DMS79 treated with DMSO at 0.1 percent for 48 hours (cell line): ENCODE data around the gene ZNF672.

Source experiments
- DNase-seq: peaks from one replicate; lab custom pipeline; 2025; lab: John Stamatoyannopoulos, UW

Gene ZNF672

DNA sequence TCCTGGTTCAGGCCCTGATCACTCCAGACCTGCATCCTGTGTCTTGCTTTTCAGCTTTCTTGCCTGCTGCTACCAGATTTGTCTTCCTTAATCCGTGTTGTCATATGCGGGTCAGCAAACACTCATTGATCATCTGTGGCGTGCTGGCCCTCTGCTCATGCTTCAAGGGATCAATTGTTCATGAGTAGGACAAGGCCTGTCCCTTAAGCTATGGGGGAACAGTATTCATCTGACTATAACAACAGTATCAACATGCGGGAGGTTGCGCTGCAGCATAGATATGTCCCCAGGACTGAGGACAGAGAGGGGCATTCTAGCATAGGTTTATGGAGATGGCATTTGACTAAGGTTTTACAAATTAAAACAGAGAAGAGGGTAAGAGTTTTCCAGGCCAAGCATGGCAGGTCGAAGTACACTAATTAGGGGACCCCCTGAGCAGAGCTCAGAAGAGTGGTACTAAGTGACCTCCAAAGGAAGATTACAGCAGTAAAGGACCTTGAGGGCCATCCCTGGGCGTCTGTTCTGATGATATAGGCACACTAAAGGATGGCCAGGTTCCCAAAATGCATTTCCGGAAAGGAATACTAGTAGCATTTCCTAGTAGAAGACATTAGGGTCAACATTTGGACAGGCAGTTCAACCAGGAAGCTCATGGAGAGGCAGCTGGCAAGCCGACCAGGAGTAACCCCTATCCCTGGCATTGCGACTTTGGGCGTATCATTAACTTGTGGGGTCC lies 811 bp upstream of the ZNF672 start:
- DNase-seq: peak; percentile 77

GRCh38 chr1:248838357-248839167 lies 538 bp downstream of the ZNF672 start:
- peak; percentile 84 for DNase-seq

DNA sequence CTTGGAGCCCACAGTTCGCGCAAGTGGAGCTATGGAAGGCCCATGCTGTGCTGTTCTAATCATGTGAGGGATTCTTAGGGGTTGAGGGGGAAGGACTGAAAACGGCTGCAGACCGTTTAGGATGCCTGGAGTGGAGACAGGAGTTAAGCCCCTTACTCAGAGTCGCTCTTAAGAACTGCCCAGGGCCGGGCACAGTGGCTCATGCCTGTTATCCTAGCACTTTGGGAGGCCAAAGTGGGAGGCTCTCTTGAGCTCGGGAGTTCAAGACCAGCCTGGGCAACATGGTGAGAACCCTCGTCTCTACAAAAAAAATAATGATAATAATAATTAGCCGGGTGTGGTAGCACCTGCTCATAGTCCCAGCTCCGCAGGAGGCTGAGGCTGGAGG lies 1.1 kb downstream of the ZNF672 start:
- no peak for DNase-seq

DNA sequence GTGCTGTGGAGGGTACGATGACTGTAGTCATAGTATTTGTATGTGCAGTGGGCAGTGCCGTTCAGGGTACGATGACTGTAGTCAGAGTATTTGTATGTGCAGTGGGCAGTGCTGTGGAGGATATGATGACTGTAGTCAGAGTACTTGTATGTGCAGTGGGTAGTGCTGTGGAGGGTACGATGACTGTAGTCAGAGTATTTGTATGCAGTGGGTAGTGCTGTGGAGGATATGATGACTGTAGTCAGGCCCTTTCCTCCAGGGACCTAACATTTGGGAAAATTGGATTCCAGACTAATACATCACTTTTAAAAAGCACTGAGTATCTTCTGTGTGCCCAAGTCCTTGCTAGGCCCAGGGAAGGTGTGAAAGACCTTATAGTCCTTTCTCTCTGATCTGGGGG lies 2.9 kb downstream of the ZNF672 start:
- no peak for DNase-seq

DNA sequence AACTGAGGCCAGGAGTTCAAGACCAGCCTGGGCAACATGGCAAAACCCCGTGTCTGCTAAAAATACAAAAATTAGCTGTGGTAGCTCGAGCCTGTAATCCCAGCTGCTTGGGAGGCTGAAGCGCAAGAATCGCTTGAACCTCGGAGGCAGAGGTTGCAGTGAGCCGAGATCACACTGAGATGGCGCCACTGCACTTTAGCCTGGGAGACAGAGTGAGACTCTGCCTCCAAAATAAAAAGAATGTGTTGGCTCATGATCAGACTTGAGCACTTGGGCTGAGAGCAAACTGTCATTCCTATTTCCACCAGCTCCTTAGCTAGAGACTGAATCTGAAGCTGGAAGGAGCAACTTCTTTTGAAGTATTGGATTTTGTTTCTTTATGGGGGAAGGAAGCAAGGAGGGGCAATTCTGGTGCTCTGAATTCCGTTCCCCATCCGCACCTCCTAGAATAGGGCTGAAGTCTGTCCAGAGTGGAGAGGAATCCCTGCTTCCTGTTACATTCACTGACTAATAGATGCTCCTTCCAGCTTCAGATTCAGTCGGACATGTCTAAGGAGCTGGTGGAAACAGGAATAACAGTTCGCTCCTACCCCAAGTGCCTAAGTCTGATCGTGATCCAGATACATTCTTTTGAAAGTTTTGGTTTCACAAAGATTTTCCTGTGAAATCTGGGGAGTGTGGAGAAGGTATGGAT lies 3.8 kb downstream of the ZNF672 start:
- DNase-seq: no peak

DNA sequence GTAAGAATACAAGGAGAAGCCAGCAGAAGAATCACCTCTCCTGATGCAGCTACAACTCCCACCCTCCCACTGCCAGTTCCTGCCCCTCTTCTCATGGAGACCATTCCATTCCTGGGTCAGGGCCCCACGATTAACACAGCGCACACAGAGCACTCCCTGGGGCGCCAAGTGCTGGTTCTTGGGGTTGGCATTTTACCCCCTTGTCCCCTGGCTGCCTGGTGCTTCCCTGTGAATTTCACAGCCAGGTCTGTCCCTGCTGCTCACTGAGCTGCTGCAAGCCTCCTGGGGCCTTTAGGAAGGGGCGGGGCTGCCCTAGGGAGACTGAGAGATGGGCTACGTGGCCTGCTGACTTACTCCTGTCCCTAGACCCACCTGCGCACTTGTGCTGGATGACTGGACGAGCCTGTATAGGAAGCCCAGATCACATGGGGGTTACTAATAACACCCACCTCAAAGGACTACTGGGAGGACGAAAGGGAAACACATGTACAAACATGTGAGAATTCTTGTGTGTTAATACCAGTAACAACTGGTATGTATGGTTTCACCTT lies 4.8 kb downstream of the ZNF672 start:
- DNase-seq: no peak

DNA sequence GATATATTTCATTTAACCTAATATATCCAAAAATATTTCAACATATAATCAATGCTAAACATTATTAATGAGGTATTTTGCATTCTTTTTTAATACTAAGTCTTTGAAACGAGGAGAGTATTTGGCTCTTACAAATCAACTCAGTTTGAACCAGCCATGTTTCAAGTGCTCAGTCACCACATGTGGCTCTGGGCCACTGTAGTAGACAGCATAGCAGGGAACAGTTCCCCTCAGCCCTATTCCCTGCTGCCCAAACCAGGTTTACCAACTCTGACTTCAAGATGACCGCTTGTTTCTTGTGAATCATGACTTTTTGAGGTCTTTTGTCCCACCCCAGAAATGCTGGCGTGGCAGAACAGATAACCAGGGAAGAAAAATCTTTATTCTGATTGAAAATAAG lies 5.7 kb downstream of the ZNF672 start:
- DNase-seq: no peak

GRCh38 chr1:248844526-248844925 lies 6.5 kb downstream of the ZNF672 start:
- no peak for DNase-seq

- DNase-seq: no peak
Observed at GRCh38 chr1:248847181-248847955, 9.3 kb downstream of the ZNF672 start.

DNA sequence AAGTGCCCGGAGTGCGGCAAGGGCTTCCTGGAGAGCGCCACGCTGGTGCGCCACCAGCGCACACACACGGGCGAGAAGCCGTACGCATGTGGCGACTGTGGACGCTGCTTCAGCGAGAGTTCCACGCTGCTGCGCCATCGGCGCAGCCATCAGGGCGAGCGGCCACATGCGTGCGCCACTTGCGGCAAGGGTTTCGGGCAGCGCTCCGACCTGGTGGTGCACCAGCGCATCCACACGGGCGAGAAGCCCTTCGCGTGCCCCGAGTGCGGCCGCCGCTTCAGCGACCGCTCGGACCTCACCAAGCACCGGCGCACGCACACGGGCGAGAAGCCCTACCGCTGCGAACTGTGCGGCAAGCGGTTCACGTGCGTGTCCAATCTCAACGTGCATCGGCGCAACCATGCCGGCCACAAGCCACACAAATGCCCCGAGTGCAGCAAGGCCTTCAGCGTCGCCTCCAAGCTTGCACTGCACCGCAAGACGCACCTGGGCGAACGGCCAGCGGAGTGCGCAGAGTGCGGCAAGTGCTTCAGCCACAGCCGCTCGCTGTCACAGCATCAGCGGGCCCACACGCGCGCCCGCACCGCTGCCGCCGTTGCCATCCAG lies 10.0 kb downstream of the ZNF672 start:
- no peak for DNase-seq

DNA sequence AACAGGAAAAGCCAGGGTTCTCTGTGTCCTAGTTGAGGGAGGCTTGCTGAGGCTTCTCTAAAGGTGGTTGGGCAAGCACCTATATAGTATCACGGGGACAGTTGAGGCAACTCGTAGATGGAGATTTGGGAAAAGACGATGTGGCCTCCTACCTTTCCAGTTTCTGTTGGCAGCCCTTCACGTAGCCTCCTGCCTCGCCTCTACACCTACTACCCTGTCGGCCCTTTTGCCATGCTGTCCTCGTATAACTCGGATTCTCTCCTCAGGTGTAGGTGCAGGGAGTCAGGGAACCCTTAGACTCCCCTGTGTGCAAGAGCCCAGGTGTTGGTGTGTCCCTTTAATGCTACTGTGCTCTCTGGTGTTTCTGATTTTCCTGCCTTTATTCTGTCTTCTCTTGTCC lies 10.6 kb downstream of the ZNF672 start:
- no peak for DNase-seq

GRCh38 chr1:248849152-248849551 lies 11.1 kb downstream of the ZNF672 start:
- no peak for DNase-seq

- no peak for DNase-seq
Observed at GRCh38 chr1:248849637-248850036, 11.6 kb downstream of the ZNF672 start.

- no peak for DNase-seq
Observed at GRCh38 chr1:248850124-248850523, 12.1 kb downstream of the ZNF672 start.

DNA sequence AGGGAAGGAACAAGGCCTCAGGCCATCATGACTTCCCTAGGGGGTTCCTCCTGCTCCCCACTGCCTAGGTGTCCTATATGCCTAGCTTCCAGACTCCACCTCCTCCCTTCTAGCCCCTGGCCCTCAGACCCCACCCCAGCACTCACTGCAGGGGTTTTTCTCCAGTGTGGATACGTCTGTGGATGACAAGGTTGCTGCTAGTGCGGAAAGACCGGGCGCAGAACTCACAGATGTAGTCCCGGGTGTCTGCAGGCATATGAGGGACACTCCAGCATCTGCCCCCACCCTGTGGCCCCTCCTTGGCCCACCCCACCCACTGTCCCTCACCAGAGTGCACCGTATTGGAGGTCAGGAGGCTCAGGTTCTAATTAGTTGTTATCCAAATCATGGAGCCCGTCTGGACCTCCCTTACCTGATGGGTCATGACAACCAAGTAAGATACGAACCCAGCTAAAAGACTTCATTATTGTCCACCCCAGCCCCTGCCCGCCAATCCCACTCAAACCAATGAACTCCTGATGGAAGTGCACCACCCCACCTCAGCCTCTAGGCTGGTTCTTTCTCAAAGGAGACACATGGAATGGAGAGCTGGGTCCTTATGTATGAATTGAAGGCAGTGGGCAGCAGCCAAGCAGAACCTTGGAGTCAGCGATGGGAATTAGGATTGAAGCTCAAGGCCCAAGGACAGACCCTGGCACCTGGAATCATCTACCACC lies 12.7 kb downstream of the ZNF672 start:
- DNase-seq: no peak

- DNase-seq: no peak
Observed at GRCh38 chr1:248851390-248851789, 13.4 kb downstream of the ZNF672 start.

- DNase-seq: no peak
Observed at GRCh38 chr1:248852481-248853405, 14.7 kb downstream of the ZNF672 start.

DNA sequence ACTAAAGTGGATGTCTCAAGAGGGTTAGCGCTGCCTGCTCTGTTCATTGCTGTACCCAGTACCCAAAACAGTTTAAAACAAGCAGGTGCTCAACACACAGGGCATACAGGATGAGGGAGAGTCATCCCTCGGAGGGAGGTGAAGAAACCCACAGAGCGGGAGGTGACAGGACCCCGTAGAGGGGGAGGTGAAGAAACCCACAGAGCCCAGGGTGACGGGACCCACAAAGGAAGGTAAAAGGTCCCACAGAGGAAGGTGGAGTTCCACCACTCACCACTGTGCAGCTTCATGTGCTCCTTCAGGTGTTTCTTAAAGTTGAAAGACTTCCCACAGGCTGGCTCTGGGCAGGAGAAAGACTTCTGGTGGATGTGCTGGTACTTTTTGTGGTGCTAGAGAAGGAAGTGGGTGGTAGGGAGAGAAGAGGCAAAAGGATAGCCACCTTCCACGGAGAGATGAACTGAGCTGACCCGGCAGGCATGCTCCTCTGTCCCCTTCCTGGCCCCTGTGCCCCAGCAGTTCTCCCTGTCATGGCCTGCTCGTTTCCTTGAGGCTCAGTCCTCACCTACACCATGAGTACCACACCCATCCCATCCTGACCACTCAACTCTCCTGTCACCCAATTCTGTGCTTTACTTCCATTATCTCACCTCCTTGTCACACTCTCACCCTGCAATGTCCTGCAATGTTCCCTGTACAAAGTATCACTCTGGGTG lies 15.8 kb downstream of the ZNF672 start:
- no peak for DNase-seq

GRCh38 chr1:248855580-248855979 lies 17.6 kb downstream of the ZNF672 start:
- no peak for DNase-seq
